Hepatocyte (in vitro differentiated cells): ENCODE data around the gene ITGB1BP1.

Experiments used
- CTCF ChIP-seq: fragments of 200-600 bp; sonication (generic); IDR thresholded peaks from 2 replicates; pipeline ENCODE4 v1.5.1; 2016; ENCODE audit warnings: antibody characterized with exemption, mild to moderate bottlenecking; ENCODE audit not compliant: poor library complexity
- EZH2phosphoT487 ChIP-seq: fragments of 200-600 bp; sonication (generic); IDR thresholded peaks from one replicate; pipeline ENCODE4 v1.6.1; 2018; ENCODE audit warnings: antibody characterized with exemption, mild to moderate bottlenecking, low read depth, moderate library complexity; ENCODE audit not compliant: unreplicated experiment, severe bottlenecking

DNA sequence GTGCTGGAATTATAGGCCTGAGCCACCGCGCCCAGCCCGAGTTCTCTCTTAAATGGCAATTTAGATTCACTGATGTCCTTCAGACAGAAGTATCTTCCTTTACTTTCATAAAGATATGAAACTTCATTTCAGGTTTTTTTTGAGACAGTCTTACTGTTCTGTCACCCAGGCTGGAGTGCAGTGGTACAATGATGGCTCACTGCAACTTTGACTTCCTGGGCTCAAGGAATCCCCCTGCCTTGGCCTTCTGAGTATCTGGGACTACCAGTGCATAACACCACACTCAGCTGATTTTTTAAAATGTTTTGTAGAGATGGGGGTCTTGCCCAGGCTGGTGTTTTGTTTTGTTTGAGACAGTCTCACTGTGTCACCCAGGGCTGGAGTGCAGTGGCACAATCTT, 13.2 kb downstream of the ITGB1BP1 start:
- TF ChIP-seq CTCF, result no peak
- no peak for TF ChIP-seq EZH2phosphoT487
